Measurements from ENCODE around the gene KRTAP10-11. TPM values are rescaled to one million over a fixed set of nuclear protein-coding genes. Genes with fewer than 3 reads are reported as not detected.

The KRTAP10-11 gene
- total and polyA plus RNA-seq, 8 donors, result not detected

DNA sequence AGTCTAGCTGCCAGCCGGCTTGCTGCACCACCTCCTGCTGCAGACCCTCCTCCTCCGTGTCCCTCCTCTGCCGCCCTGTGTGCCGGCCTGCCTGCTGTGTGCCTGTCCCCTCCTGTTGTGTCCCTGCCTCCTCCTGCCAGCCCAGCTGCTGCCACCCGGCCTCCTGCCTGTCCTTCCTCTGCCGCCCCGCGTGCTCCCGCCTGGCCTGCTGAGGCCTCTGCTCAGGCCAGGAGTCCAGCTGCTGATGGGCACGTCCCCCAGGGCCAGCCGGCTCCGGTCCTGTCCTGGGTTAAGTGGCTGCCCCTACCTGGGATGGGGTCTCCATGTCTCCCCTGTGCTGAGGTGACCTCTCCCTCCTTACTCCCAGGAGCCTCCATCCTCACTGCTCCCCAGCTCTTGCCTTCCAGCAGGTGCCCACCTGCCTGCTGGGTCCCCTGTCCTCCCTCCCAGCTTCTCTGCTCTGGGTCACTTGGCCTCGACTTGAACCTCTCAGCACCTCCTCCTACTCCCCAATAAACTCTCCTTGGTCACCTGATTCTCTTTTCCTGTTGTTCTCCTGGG lies 33.5 kb upstream of the KRTAP10-11 start:
- 72 to 83% methylated on average over 11 to 13 of the region's 13 CpGs for WGBS, 2 donors
- intact Hi-C loops (cut with DNase I), result no loop called here
- DNase-seq, result peak in 1 of 6 donors; percentile 60

DNA sequence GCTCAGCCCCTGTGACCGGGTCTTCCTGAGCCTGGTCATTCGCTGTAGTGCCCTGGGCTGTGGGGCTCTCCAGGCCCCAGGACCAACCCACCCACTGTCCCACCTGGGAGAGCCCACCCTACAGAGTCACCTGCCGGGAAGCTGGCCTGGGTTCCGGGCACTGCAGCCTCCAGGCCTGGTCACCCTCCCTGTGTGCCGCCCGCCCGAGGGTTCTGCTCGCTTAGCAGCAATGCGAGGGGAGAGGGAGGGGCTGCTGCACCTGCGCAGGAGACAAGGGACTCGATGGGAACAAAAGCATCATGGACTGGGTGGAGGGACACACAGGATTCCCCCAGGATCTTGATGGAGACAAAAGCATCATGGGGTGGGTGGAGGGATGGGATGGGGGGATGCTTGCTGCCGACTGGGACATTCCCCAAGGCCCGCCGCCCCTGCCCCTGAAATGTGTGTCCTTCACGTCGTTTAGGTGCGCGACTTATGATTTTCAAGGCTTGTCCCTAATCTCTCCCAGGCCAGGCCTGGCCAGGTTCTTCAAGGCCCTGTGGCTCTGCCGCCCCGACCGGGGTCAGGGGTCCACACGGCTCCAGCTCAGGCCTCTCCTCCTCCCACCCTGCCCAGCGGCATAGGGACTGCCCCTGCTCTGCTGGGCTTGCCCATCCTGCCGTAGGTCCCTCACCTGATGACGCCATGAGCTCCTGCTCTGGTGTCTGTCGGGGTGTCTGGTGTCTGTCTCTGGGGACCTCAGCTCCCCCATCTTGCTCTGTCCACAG lies 32.6 kb upstream of the KRTAP10-11 start:
- Histone ChIP-seq H3K36me3 (no peaks in the 10 kb centered on the region), H3K27me3 (no peaks in the 10 kb centered on the region), H3K4me3 (no peak overlapping the region), H3K9me3 (no peaks in the 10 kb centered on the region), H3K4me1 (no peaks in the 10 kb centered on the region), H3K27ac (no peak overlapping the region)
- intact Hi-C loops (cut with DNase I), result no loop called here
- ATAC-seq, result no peak
- TF ChIP-seq, protein P1, sequence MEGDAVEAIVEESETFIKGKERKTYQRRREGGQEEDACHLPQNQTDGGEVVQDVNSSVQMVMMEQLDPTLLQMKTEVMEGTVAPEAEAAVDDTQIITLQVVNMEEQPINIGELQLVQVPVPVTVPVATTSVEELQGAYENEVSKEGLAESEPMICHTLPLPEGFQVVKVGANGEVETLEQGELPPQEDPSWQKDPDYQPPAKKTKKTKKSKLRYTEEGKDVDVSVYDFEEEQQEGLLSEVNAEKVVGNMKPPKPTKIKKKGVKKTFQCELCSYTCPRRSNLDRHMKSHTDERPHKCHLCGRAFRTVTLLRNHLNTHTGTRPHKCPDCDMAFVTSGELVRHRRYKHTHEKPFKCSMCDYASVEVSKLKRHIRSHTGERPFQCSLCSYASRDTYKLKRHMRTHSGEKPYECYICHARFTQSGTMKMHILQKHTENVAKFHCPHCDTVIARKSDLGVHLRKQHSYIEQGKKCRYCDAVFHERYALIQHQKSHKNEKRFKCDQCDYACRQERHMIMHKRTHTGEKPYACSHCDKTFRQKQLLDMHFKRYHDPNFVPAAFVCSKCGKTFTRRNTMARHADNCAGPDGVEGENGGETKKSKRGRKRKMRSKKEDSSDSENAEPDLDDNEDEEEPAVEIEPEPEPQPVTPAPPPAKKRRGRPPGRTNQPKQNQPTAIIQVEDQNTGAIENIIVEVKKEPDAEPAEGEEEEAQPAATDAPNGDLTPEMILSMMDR (IDR thresholded peaks at IDR 0.05), result no peak
- peak in 1 of 6 donors; percentile 45 for DNase-seq
- WGBS, 2 donors, result 67 to 76% methylated on average over 25 to 26 of the region's 26 CpGs
- no peak for FAIRE-seq

More for the DNA sequence above, 33.5 kb upstream of the KRTAP10-11 start:
- TF ChIP-seq, protein P1 (IDR thresholded peaks at IDR 0.05), result no peak
- no peaks in the 10 kb centered on the region for H3K4me1 ChIP-seq
- FAIRE-seq, result no peak
- H3K36me3 ChIP-seq, result no peaks in the 10 kb centered on the region
- no peak overlapping the region for H3K4me3 ChIP-seq
- H3K27ac ChIP-seq, result no peak overlapping the region
- ATAC-seq, result no peak
- no peaks in the 10 kb centered on the region for H3K27me3 ChIP-seq
- H3K9me3 ChIP-seq, result no peaks in the 10 kb centered on the region

DNA sequence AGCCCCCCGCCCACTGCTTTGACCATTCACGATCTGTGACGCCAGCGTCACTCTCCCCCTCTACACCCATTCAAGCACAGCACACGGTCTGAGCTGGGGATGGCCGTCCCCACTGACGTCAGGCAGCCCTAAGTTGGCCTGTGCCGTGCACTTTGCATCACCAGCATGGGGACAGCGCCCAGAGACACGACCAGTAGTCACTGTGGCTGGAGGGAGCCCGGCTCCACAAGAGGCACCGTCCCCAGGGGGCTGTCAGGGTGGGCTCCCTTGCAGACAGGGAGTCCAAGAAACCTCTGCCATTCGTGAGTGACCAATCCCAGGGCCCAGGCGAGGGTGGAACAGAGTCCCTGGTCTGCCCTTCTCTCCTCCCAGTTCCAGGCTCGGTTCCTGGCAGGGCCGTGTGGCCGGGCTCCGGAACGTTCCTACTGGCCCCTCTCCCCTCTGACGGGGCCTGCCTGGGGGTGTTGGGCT lies 32.0 kb upstream of the KRTAP10-11 start:
- H3K4me3 ChIP-seq, result no peak overlapping the region
- H3K4me1 ChIP-seq, result no peaks in the 10 kb centered on the region
- intact Hi-C loops (cut with DNase I), result no loop called here
- ATAC-seq, result no peak
- WGBS, 2 donors, result 51 to 70% methylated on average over 20 of the region's 20 CpGs
- TF ChIP-seq, protein P1 (IDR thresholded peaks at IDR 0.05), result no peak
- H3K27ac ChIP-seq, result no peak overlapping the region
- peak in 1 of 6 donors; percentile 51 for DNase-seq
- no peaks in the 10 kb centered on the region for H3K36me3 ChIP-seq
- H3K27me3 ChIP-seq, result no peaks in the 10 kb centered on the region
- no peak for FAIRE-seq
- no peaks in the 10 kb centered on the region for H3K9me3 ChIP-seq

DNA sequence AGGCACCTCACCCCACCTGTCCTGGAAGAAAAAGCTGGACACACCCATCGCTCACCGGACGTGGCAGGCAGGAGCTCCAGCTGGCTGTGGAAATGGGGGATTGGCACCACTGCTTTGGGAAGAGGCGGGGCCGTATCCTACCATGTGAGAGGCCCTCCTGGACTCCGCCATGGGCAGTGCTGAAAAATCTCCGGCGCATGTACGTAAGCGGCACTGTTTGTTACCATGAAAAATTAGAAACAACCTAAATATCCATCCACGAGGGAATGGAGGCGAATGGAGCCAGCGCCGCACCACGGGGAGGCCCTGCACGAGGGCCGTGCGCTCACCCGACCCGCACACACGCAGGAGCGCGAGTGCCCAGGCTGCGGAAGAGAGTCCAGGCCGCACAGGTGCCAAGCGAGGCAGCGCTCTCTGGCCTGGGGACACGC lies 31.2 kb upstream of the KRTAP10-11 start:
- Histone ChIP-seq H3K4me1 (no peaks in the 10 kb centered on the region), H3K4me3 (no peak overlapping the region), H3K36me3 (no peaks in the 10 kb centered on the region), H3K27me3 (no peaks in the 10 kb centered on the region), H3K9me3 (no peaks in the 10 kb centered on the region), H3K27ac (no peak overlapping the region)
- no peak for FAIRE-seq
- TF ChIP-seq, protein P1 (IDR thresholded peaks at IDR 0.05), result no peak
- intact Hi-C loops (cut with DNase I), result no loop called here
- ATAC-seq, result no peak
- DNase-seq, result no peak
- 73 to 81% methylated on average over 28 of the region's 28 CpGs for WGBS, 2 donors

DNA sequence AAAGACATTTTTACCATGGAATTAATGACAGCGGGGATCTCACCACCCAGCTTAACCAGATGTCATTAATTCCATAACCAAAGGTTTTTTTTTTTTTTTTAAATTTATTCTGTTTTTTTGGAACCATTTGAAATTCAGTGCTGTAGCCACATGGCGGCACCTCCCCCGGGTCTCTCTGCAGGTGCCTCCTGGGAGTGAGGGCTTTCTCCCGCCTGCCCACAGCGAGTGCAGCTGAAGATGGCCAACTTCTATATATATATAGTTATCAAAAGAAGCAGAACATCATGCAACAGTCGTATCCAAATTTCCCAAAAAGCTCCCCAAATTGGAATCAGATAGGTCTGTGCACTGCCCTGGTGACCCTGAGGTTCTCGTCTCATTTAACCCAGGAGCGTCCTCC lies 30.7 kb upstream of the KRTAP10-11 start:
- H3K36me3 ChIP-seq, result no peaks in the 10 kb centered on the region
- no peaks in the 10 kb centered on the region for H3K27me3 ChIP-seq
- DNase-seq (no peak), FAIRE-seq (no peak), ATAC-seq (no peak)
- intact Hi-C loops (cut with DNase I), result no loop called here
- no peak overlapping the region for H3K27ac ChIP-seq
- TF ChIP-seq, protein P1 (IDR thresholded peaks at IDR 0.05), result no peak
- H3K4me1 ChIP-seq, result no peaks in the 10 kb centered on the region
- WGBS, 2 donors, result 50 to 73% methylated on average over 8 of the region's 8 CpGs
- H3K4me3 ChIP-seq, result no peak overlapping the region
- no peaks in the 10 kb centered on the region for H3K9me3 ChIP-seq

Measured in pancreas (tissue), 10 donors.